SK-N-MC (cell line): ENCODE measurements around the gene NEDD4L.

Experiments used
- DNase-seq: peaks from one replicate; pipeline ENCODE4 v3.0.0-alpha.2; 2011; ENCODE audit warnings: low read depth, low spot score
- H3K27ac ChIP-seq: fragments of 200-600 bp; sonication (generic); 2 replicates; pipeline ENCODE4 v1.5.1; 2016; ENCODE audit warnings: mixed run types
- H3K36me3 ChIP-seq: fragments of 200-600 bp; sonication (generic); 2 replicates; pipeline ENCODE4 v1.6.1; 2017; ENCODE audit warnings: antibody characterized with exemption, low read length, mixed read lengths; ENCODE audit not compliant: insufficient read depth
- H3K4me3 ChIP-seq: fragments of 200-600 bp; sonication (generic); 2 replicates; pipeline ENCODE4 v1.5.1; 2016
- H3K9ac ChIP-seq: fragments of 200-600 bp; sonication (generic); 2 replicates; pipeline ENCODE4 v1.8.0; 2017; ENCODE audit warnings: mixed run types, mixed read lengths; ENCODE audit not compliant: insufficient read length
- H3K9me3 ChIP-seq: fragments of 200-600 bp; sonication (generic); 2 replicates; pipeline ENCODE4 v1.6.1; 2017; ENCODE audit warnings: low read depth, mild to moderate bottlenecking, antibody characterized with exemption, low read length, moderate library complexity, mixed read lengths
- EZH2 ChIP-seq: fragments of 200-600 bp; sonication (generic); IDR thresholded peaks from one replicate; pipeline ENCODE4 v1.6.1; 2017; ENCODE audit warnings: antibody characterized with exemption
- FOXP2 ChIP-seq: optimal IDR thresholded peaks from 2 replicates; pipeline ENCODE3; 2011; ENCODE audit warnings: mild to moderate bottlenecking, moderate library complexity; ENCODE audit not compliant: insufficient read depth; ENCODE audit errors: extremely low read length, control extremely low read depth
- POLR2AphosphoS5 ChIP-seq: IDR thresholded peaks from 2 replicates; pipeline ENCODE4 v1.6.1; 2012; ENCODE audit warnings: mild to moderate bottlenecking, low read depth, low read length, borderline replicate concordance

NEDD4L gene

DNA sequence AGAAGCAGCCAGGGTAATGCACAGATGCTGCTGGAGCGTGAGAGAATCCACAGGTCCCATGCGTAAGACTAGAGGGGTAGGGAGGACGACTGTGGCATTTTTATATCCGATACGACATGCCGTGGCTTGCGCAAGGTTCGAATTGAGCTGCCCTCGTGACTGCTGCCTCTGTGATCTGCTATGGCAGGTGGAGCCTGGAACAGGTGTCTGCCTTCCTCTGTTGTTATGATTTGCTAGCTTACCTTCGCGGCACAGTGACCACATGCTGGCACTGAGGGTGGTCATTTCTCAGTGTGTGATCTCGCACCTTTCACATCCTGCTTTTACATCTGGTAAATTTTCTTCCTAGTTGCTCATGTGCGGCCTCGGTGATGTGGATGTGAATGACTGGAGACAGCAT lies 344.7 kb downstream of the NEDD4L start:
- Histone ChIP-seq H3K4me3 (no peak overlapping the region), H3K9me3 (no peaks in the 10 kb centered on the region), H3K36me3 (no peaks in the 10 kb centered on the region), H3K9ac (no peak overlapping the region), H3K27ac (no peak overlapping the region)
- DNase-seq: no peak
- no peak for TF ChIP-seq EZH2
- no peak for TF ChIP-seq POLR2AphosphoS5
- TF ChIP-seq FOXP2: no peak

DNA sequence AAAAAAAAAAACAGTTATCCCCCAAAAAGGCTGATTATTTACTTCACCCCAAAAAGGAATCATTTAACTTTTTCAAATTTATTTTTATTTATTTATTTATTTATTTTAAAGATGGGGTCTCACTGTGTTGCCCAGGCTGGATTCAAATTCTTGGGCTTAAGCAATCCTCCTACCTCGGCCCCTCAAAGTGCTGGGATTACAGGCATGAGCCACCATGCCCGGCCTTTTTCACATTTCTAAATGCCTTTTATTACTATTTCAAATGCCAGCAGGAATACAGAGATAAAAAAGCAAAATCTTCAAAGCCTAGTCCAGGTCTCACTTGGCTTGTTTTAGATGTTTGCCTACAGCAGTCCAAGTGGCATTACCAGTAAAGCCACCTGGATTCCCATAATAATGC lies 345.7 kb downstream of the NEDD4L start:
- no peaks in the 10 kb centered on the region for H3K9me3 ChIP-seq
- no peak overlapping the region for H3K4me3 ChIP-seq
- H3K27ac ChIP-seq: no peak overlapping the region
- H3K36me3 ChIP-seq: no peaks in the 10 kb centered on the region
- no peak overlapping the region for H3K9ac ChIP-seq
- TF ChIP-seq EZH2 (no peak), POLR2AphosphoS5 (no peak), FOXP2 (no peak)
- no peak for DNase-seq

DNA sequence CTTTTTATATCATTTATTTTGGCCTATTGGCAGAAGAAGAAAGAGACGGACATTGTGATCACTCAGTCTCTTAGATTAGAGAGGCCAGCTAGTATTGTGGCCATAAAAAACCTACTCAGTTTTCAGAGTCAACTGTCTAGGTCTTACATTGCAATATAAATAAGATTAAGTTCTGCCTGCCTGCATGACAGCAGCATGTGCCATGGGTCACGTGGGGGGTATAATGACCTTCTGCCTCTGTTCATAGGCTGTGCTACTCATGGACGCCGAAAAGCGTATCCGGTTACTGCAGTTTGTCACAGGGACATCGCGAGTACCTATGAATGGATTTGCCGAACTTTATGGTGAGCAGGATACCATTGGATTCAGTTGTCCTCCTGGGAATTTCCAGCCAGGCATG lies 346.4 kb downstream of the NEDD4L start:
- DNase-seq: no peak
- Histone ChIP-seq H3K36me3 (no peaks in the 10 kb centered on the region), H3K9ac (no peak overlapping the region), H3K9me3 (no peaks in the 10 kb centered on the region), H3K4me3 (no peak overlapping the region), H3K27ac (no peak overlapping the region)
- no peak for TF ChIP-seq POLR2AphosphoS5
- no peak for TF ChIP-seq EZH2

DNA sequence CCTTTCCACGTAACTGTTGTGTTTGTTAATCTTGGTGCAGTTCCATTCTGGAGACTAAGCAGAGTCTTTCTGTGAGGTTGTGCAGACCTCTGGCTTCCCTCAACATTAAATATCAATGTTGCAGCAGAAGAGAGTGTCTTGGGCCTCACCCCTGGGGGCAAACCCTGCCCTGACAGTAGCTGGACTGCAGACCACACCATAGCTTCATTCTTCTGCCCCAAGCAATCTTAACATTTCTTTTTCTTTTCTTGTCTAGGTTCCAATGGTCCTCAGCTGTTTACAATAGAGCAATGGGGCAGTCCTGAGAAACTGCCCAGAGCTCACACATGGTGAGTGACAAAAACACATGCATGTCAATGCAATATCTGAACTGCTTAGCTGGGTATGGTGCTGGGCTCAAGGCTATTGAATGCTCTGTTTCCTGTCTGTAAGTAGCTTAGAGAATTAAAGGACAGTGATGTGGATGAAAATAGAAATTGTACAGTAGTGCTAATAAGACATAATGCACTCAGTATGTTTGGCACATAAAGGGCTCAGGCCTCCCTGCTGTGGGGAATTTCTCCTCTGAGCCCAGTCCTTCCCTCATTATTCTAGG lies 347.3 kb downstream of the NEDD4L start:
- no peak for DNase-seq
- Histone ChIP-seq H3K9me3 (no peaks in the 10 kb centered on the region), H3K36me3 (no peaks in the 10 kb centered on the region), H3K9ac (no peak overlapping the region), H3K27ac (no peak overlapping the region), H3K4me3 (no peak overlapping the region)
- TF ChIP-seq POLR2AphosphoS5 (no peak), FOXP2 (no peak), EZH2 (no peak)

DNA sequence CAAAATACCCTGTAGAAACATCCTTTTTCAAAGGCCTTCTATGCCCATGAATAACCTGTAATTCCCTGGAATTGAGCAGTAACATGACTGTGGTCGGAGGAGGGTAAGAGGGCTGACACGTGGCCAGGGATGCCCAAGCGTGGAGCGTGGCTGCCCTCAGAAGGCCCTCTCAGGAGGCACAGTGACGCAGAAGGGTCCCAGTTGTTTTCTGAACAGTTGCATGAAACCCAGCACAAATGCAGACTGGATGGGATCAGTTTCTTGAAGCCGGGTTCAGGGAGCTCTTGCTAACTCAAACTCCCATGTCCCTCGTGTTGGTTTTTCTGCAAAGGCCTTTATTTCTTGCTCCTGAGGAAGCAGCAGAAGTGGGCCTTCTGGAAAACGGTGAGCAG lies 347.9 kb downstream of the NEDD4L start:
- H3K36me3 ChIP-seq: no peaks in the 10 kb centered on the region
- no peak overlapping the region for H3K9ac ChIP-seq
- no peak overlapping the region for H3K27ac ChIP-seq
- no peaks in the 10 kb centered on the region for H3K9me3 ChIP-seq
- no peak for DNase-seq
- no peak overlapping the region for H3K4me3 ChIP-seq
- no peak for TF ChIP-seq POLR2AphosphoS5
- no peak for TF ChIP-seq FOXP2
- TF ChIP-seq EZH2: no peak

DNA sequence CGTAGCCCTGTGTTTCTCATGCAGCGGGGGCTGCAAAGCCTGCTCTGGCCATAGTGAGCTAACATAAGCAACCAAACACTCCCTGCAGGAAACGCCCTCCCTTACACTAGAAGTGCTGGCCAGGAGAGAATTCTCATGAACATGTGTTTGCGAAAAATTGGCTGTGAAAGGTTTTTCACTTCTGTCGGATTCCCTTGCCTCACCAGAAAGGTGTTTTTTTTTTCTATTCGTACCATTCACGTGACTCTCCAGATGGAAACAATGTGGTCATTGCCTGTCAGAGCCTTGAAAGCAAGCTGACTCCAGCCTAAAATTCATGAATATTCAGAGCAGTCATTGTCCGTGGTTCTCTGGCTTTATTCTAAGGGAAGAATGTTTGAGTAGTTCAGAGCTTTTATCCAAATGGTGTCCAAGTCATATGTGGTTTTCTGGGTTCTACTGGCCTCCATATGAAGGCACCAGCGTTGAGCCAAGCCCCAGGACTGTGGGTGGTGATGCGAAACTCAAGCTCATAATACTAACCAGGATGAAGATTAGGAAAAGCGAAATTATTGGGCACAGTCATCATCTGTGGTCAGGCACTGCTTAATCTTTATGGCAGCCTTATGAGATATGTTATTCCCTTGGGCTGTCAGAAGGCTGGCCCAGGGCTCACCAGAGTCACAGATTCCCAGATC lies 348.4 kb downstream of the NEDD4L start:
- no peak overlapping the region for H3K27ac ChIP-seq
- TF ChIP-seq EZH2 (no peak), FOXP2 (no peak), POLR2AphosphoS5 (no peak)
- no peak for DNase-seq
- H3K9ac ChIP-seq: no peak overlapping the region
- H3K4me3 ChIP-seq: no peak overlapping the region
- H3K36me3 ChIP-seq: no peaks in the 10 kb centered on the region
- H3K9me3 ChIP-seq: no peaks in the 10 kb centered on the region

DNA sequence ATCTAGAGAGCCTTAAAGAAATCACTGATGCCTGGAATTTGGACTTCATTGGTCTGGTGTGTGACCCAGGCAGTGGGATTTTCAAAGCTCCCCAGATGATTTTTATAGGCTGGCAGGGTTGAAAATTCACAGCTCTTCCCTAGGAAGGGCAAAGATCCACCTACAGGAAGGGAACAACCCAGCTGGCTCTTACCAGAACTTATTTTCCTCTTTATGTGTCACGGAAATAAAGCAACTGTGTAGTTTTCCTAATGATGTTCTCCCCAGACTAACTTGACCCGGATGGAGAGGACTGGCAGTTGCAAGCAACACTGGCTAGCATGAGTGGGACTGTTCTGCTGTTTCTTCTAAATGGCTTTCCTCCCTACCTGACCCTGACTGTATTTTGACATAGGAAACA lies 349.3 kb downstream of the NEDD4L start:
- no peak overlapping the region for H3K4me3 ChIP-seq
- H3K36me3 ChIP-seq: no peaks in the 10 kb centered on the region
- H3K9me3 ChIP-seq: no peaks in the 10 kb centered on the region
- TF ChIP-seq POLR2AphosphoS5: no peak
- TF ChIP-seq FOXP2: no peak
- TF ChIP-seq EZH2: no peak
- no peak overlapping the region for H3K27ac ChIP-seq
- DNase-seq: no peak
- H3K9ac ChIP-seq: no peak overlapping the region

DNA sequence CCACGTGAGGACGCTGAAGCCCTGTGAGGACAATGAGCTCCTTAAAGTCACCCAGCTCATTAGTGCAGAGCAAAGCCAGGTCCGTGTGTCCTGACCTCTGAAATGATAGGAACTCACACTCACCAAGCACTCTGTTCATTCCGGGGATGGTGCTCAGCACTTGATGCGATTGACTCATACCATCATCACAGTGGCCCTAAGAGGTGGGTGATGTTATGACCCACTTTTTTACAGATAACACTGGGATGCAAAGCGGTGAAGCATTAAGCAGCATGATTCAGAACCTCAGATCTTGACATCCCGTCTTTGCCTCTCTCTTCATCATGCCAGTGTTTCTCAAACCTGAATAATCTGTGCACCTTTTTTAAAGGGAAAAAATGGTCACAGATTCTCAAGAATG lies 350.0 kb downstream of the NEDD4L start:
- H3K9me3 ChIP-seq: no peaks in the 10 kb centered on the region
- H3K4me3 ChIP-seq: no peak overlapping the region
- no peak overlapping the region for H3K27ac ChIP-seq
- no peaks in the 10 kb centered on the region for H3K36me3 ChIP-seq
- H3K9ac ChIP-seq: no peak overlapping the region
- DNase-seq: no peak
- no peak for TF ChIP-seq POLR2AphosphoS5
- TF ChIP-seq FOXP2: no peak
- TF ChIP-seq EZH2: no peak
